Suprapubic skin (tissue), 4 donors: ENCODE measurements around the gene BPIFB4.

Experiments
- EP300 ChIP-seq: sonication (generic); formaldehyde crosslinking; IDR thresholded peaks from one replicate; pipeline ENCODE4 v1.6.1; 2017; ENCODE audit warnings: antibody characterized with exemption
- POLR2A ChIP-seq, 2 donors: fragments of 450-650 bp; IDR thresholded peaks; one replicate each; pipeline ENCODE4 v1.6.1; 2017; ENCODE audit warnings: antibody characterized with exemption in 2 of 2, mild to moderate bottlenecking in 2 of 2, moderate library complexity in 2 of 2
- POLR2AphosphoS5 ChIP-seq, 3 donors: sonication (generic); formaldehyde crosslinking; IDR thresholded peaks; one replicate each; pipeline ENCODE4 v1.6.1; 2017; ENCODE audit warnings: antibody characterized with exemption in 3 of 3
- TF ChIP-seq, protein P1 (sequence below), 2 donors: fragments of 200-600 bp in 1 of 2; fragments of 450-650 bp in 1 of 2; sonication (generic) in 1 of 2; IDR thresholded peaks; one replicate each; pipeline ENCODE4 v1.5.1; 2016 to 2019; ENCODE audit warnings: antibody characterized with exemption in 2 of 2, mild to moderate bottlenecking in 1 of 2, moderate library complexity in 1 of 2

GRCh38 chr20:33108661-33109060 is 29.2 kb downstream of the BPIFB4 start:
- TF ChIP-seq EP300, result no peak
- TF ChIP-seq, protein P1, sequence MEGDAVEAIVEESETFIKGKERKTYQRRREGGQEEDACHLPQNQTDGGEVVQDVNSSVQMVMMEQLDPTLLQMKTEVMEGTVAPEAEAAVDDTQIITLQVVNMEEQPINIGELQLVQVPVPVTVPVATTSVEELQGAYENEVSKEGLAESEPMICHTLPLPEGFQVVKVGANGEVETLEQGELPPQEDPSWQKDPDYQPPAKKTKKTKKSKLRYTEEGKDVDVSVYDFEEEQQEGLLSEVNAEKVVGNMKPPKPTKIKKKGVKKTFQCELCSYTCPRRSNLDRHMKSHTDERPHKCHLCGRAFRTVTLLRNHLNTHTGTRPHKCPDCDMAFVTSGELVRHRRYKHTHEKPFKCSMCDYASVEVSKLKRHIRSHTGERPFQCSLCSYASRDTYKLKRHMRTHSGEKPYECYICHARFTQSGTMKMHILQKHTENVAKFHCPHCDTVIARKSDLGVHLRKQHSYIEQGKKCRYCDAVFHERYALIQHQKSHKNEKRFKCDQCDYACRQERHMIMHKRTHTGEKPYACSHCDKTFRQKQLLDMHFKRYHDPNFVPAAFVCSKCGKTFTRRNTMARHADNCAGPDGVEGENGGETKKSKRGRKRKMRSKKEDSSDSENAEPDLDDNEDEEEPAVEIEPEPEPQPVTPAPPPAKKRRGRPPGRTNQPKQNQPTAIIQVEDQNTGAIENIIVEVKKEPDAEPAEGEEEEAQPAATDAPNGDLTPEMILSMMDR (IDR thresholded peaks at IDR 0.05), result no peak
- no peak for TF ChIP-seq POLR2AphosphoS5 (IDR thresholded peaks at IDR 0.05)
- no peak for TF ChIP-seq POLR2A (IDR thresholded peaks at IDR 0.05)
